IMR-90 (cell line): ENCODE data around the gene CDC20B. TPM values are rescaled to one million over a fixed set of nuclear protein-coding genes. Genes with fewer than 3 reads are reported as not detected.

ENCODE experiments used
- ATAC-seq: fragments of 200-7000 bp; cut with Tn5 transposase; 2 replicates; pipeline ENCODE4 v1.9.1; 2020; ENCODE audit warnings: low read depth, mild to moderate bottlenecking, moderate library complexity
- BruUV-seq: library from RNA; stranded (reverse); fragments of 400-500 nt; replicated peaks from 2 replicates; lab custom pipeline; 2021; lab: Mats Ljungman, UMichigan
- CTCF ChIA-PET: fragments of 300-600 bp; formaldehyde crosslinking; extraction: SDS; loops from one replicate; lab custom pipeline; 2021; ENCODE audit warnings: antibody characterized with exemption; lab: Yijun Ruan, JAX
- POLR2A ChIA-PET: fragments of 300-600 bp; sonication (Branson Sonifier 250); formaldehyde crosslinking; loops from one replicate; lab custom pipeline; 2022; ENCODE audit warnings: antibody characterized with exemption; ENCODE audit not compliant: unreplicated experiment; lab: Charles Lee
- DNase-seq: peaks from one replicate; pipeline ENCODE4 v3.0.0; 2013
- H2AFZ ChIP-seq: replicated peaks from 2 replicates; pipeline ENCODE3; 2013; ENCODE audit warnings: low read length, mild to moderate bottlenecking; ENCODE audit not compliant: poor library complexity
- H2AK5ac ChIP-seq: 2 replicates; pipeline ENCODE4 v1.6.1; 2013; ENCODE audit warnings: low read depth, low read length, inconsistent platforms
- H2AK9ac ChIP-seq: replicated peaks from 2 replicates; pipeline ENCODE3; 2013; ENCODE audit warnings: mild to moderate bottlenecking, low read depth, low read length, moderate library complexity; ENCODE audit not compliant: poor library complexity
- H2BK120ac ChIP-seq: 2 replicates; pipeline ENCODE4 v1.6.1; 2013; ENCODE audit warnings: low read depth, low read length, inconsistent platforms
- H2BK15ac ChIP-seq: 3 replicates; pipeline ENCODE4 v1.6.1; 2013; ENCODE audit warnings: low read depth, low read length, inconsistent platforms
- H2BK20ac ChIP-seq: 2 replicates; pipeline ENCODE4 v1.6.1; 2013; ENCODE audit warnings: low read depth, mild to moderate bottlenecking, inconsistent platforms, low read length, moderate library complexity
- H2BK5ac ChIP-seq: 2 replicates; pipeline ENCODE4 v1.6.1; 2013; ENCODE audit warnings: mild to moderate bottlenecking, low read depth, low read length, inconsistent platforms; ENCODE audit not compliant: poor library complexity, severe bottlenecking
- H3K14ac ChIP-seq: replicated peaks from 2 replicates; pipeline ENCODE4 v1.6.1; 2013; ENCODE audit warnings: low read depth, low read length, inconsistent platforms
- H3K18ac ChIP-seq: 2 replicates; pipeline ENCODE4 v1.6.1; 2013; ENCODE audit warnings: low read depth, low read length, control low read depth
- H3K23ac ChIP-seq: 2 replicates; pipeline ENCODE4 v1.6.1; 2013; ENCODE audit warnings: low read depth, low read length, inconsistent platforms
- H3K27ac ChIP-seq: 2 replicates; pipeline ENCODE4 v1.5.1; 2013; ENCODE audit warnings: mild to moderate bottlenecking, control low read depth, low read length; ENCODE audit not compliant: insufficient read depth
- H3K27me3 ChIP-seq: 2 replicates; pipeline ENCODE4 v1.6.1; 2013; ENCODE audit warnings: low read length; ENCODE audit not compliant: control insufficient read depth, insufficient read depth
- H3K36me3 ChIP-seq: 2 replicates; pipeline ENCODE4 v1.6.1; 2013; ENCODE audit warnings: low read length, mixed read lengths; ENCODE audit not compliant: control insufficient read depth, insufficient read depth
- H3K4ac ChIP-seq: 2 replicates; pipeline ENCODE4 v1.6.1; 2013; ENCODE audit warnings: low read depth, low read length, inconsistent platforms
- H3K4me1 ChIP-seq: 2 replicates; pipeline ENCODE4 v1.6.1; 2013; ENCODE audit warnings: low read length, mixed read lengths; ENCODE audit not compliant: control insufficient read depth, insufficient read depth
- H3K4me2 ChIP-seq: 2 replicates; pipeline ENCODE4 v1.6.1; 2013; ENCODE audit warnings: low read depth, mild to moderate bottlenecking, control low read depth, low read length, moderate library complexity
- H3K4me3 ChIP-seq: 2 replicates; pipeline ENCODE4 v1.5.1; 2013; ENCODE audit warnings: low read depth, mild to moderate bottlenecking, control low read depth, low read length, moderate library complexity; ENCODE audit not compliant: insufficient read depth
- H3K56ac ChIP-seq: 2 replicates; pipeline ENCODE4 v1.6.1; 2013; ENCODE audit warnings: low read length, inconsistent platforms; ENCODE audit not compliant: insufficient read depth; ENCODE audit errors: extremely low read depth
- H3K79me1 ChIP-seq, 2 experiments: 2 replicates each; pipeline ENCODE4 v1.6.1; 2013; ENCODE audit warnings: low read length in 2 of 2, inconsistent platforms in 1 of 2, low read depth in 1 of 2
- H3K9ac ChIP-seq: 2 replicates; pipeline ENCODE4 v1.6.1; 2013; ENCODE audit warnings: low read depth, low read length, control low read depth
- H3K9me1 ChIP-seq: 2 replicates; pipeline ENCODE4 v1.6.1; 2013; ENCODE audit warnings: low read length, inconsistent platforms; ENCODE audit not compliant: insufficient read depth
- H3K9me3 ChIP-seq: 2 replicates; pipeline ENCODE4 v1.6.1; 2013; ENCODE audit warnings: low read length; ENCODE audit not compliant: control insufficient read depth, insufficient read depth
- H4K20me1 ChIP-seq: 2 replicates; pipeline ENCODE4 v1.6.1; 2013; ENCODE audit warnings: low read length, inconsistent platforms; ENCODE audit not compliant: insufficient read depth
- H4K5ac ChIP-seq: 2 replicates; pipeline ENCODE4 v1.6.1; 2013; ENCODE audit warnings: mild to moderate bottlenecking, low read depth, low read length, control low read depth
- H4K8ac ChIP-seq, 2 experiments: 2 replicates each; pipeline ENCODE4 v1.6.1; 2013; ENCODE audit warnings: low read depth in 2 of 2, low read length in 2 of 2, control low read depth in 1 of 2, inconsistent platforms in 1 of 2
- H4K91ac ChIP-seq: 2 replicates; pipeline ENCODE4 v1.6.1; 2013; ENCODE audit warnings: low read depth, low read length, inconsistent platforms; ENCODE audit not compliant: insufficient read depth
- CHD1 ChIP-seq: IDR thresholded peaks from 2 replicates; pipeline ENCODE4 v1.6.1; 2012; ENCODE audit warnings: low read depth, low read length, improper control_type of control experiment
- MAZ ChIP-seq: IDR thresholded peaks from 2 replicates; pipeline ENCODE4 v1.6.1; 2012; ENCODE audit warnings: low read depth, mild to moderate bottlenecking, low read length, improper control_type of control experiment, moderate library complexity, borderline replicate concordance
- NFE2L2 ChIP-seq: fragments of 150-350 bp; IDR thresholded peaks from 2 replicates; pipeline ENCODE4 v1.6.1; 2016; ENCODE audit warnings: low read depth, mild to moderate bottlenecking, low read length
- RCOR1 ChIP-seq: IDR thresholded peaks from 2 replicates; pipeline ENCODE4 v1.6.1; 2012; ENCODE audit warnings: mild to moderate bottlenecking, low read length, improper control_type of control experiment; ENCODE audit not compliant: insufficient replicate concordance
- WGBS, 2 experiments: methylation state at CpG; one replicate each; pipeline versions ENCODE4 v1.1.5 to v1.1.7; 2013; ENCODE audit warnings: missing lambda C conversion rate in 2 of 2; ENCODE audit not compliant: insufficient read length in 1 of 2; ENCODE audit errors: extremely low coverage in 2 of 2; 5-methylcytosine and 5-hydroxymethylcytosine counted together
- dilution Hi-C: fragments of 300-500 bp; cut with HindIII; formaldehyde crosslinking; loops from one replicate; pipeline ENCODE4 v1.14.3; 2018; ENCODE audit warnings: low sequenced_read_pairs; ENCODE audit not compliant: unreplicated experiment
- in situ Hi-C: fragments of 300-500 bp; cut with MboI; formaldehyde crosslinking; loops from 3 replicates; pipeline ENCODE4 v1.14.3; 2019; ENCODE audit warnings: low sequenced_read_pairs, inconsistent platforms, mixed read lengths
- intact Hi-C: fragments of 100-400 bp; cut with micrococcal nuclease; formaldehyde crosslinking; loops from 2 replicates; pipeline ENCODE4 v1.10.0; 2022
- polyA plus RNA-seq, 3 experiments: library from polyadenylated mRNA; depleted of rRNA; stranded (reverse); fragments of >200 nt; gene quantifications; 2 replicates each; pipeline ENCODE4 v1.2.3, GENCODE V29; 2012; ENCODE audit warnings: low replicate concordance in 1 of 3
- total RNA-seq: library from RNA; depleted of rRNA; stranded (reverse); fragments of >200 nt; gene quantifications from 2 replicates; pipeline ENCODE4 v1.2.3, GENCODE V29; 2012
- TF ChIP-seq, protein P1 (sequence below): conservative IDR thresholded peaks from 2 replicates; pipeline ENCODE4 v1.5.1; 2012; ENCODE audit warnings: mild to moderate bottlenecking, low read depth, low read length, improper control_type of control experiment

The CDC20B gene
- total and polyA plus RNA-seq, 2 of the 4 experiments (the other 2 are of a cell fraction) = not detected

DNA sequence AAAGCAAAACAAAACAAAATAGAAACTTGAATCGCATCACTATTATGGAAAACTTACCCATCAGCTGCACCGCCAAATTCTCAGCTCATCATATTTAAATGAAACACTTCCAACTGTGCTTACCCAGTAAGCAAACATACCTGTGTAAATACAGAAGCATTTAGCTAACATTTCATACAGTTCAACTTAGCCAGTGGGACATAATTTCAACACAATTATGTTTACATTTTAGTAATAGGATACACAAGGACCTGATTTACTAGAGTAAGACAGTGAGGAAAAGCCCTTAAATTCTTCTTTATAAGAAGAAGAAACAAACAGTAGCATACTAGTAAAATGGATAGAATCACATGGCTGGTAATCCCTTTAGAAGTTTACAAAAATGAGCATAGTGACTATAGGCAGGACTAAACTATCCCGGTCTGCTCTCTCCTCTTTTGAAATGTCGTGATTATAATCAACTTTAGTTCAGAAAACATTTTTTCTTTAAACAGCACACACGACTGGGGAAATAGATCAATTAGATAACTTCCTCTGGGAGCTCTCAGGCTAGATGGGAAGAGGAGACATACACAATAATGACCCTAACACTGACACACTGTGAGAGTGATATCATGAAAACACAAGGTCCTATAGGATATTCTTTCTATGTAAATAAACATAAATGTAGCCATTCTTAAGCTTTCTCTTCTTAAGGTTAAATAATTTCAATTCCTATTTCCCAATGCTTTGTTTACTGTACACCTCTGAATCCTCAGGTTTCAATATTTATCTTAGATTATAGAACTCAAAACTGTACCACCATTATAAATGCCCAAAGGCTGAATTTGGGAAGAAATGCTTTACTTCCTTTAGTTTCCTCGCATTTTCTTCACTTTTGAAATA lies 15.9 kb upstream of the CDC20B start (continued):
- TF ChIP-seq MAZ = no peak
- no peak for TF ChIP-seq NFE2L2

DNA sequence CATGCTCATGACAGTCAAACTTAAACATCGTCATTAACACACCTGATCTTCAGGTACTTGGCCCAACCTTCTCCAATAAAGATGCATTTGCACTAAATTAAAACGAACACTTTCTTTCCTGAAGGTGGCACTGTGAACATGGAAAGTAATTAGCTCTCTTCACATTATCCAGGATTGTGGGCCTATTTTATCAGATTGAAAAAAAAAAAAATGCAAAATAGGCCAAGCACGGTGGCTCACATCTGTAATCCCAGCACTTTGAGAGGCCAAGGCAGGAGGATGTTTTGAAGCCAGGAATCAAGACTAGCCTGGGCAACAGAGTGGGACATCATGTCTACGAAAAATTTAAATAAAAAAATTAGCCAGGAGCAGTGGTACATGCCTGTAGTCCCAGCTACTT lies 14.4 kb upstream of the CDC20B start:
- H3K27ac ChIP-seq = no peak overlapping the region
- H2AK5ac ChIP-seq = no peak overlapping the region
- DNase-seq (no peak), ATAC-seq (no peak)
- no peaks in the 10 kb centered on the region for H3K36me3 ChIP-seq
- H3K14ac ChIP-seq = no peak overlapping the region
- in situ Hi-C loops (no loop called here), dilution Hi-C loops (no loop called here), intact Hi-C loops (no loop called here)
- H2BK5ac ChIP-seq = no peak overlapping the region
- H3K9me3 ChIP-seq = peaks cover 2% of the 10 kb centered on the region; the same call in 1 of the 2 replicates
- H3K4me1 ChIP-seq = no peaks in the 10 kb centered on the region
- H2AFZ ChIP-seq = no peak overlapping the region
- H2BK120ac ChIP-seq = no peak overlapping the region
- no peak overlapping the region for H3K4me3 ChIP-seq
- H2AK9ac ChIP-seq = no peak overlapping the region
- H4K5ac ChIP-seq = no peak overlapping the region
- H3K4ac ChIP-seq = no peak overlapping the region
- BruUV-seq = no TSS peak
- no peak overlapping the region for H3K18ac ChIP-seq
- H3K9me1 ChIP-seq = no peaks in the 10 kb centered on the region
- no peak overlapping the region for H4K8ac ChIP-seq
- POLR2A ChIA-PET = interaction anchor here (0.6 kb wide), 1 partner anchor 10 kb away, joined by 3 read pairs; no protein-coding TSS in a partner anchor
- WGBS, 2 experiments = no CpG with 5 or more reads among the region's 4 CpGs
- no peak overlapping the region for H3K56ac ChIP-seq
- H3K79me1 ChIP-seq = no peaks in the 10 kb centered on the region
- H3K27me3 ChIP-seq = peaks cover 41% of the 10 kb centered on the region
- no peak for TF ChIP-seq RCOR1
- TF ChIP-seq, protein P1, sequence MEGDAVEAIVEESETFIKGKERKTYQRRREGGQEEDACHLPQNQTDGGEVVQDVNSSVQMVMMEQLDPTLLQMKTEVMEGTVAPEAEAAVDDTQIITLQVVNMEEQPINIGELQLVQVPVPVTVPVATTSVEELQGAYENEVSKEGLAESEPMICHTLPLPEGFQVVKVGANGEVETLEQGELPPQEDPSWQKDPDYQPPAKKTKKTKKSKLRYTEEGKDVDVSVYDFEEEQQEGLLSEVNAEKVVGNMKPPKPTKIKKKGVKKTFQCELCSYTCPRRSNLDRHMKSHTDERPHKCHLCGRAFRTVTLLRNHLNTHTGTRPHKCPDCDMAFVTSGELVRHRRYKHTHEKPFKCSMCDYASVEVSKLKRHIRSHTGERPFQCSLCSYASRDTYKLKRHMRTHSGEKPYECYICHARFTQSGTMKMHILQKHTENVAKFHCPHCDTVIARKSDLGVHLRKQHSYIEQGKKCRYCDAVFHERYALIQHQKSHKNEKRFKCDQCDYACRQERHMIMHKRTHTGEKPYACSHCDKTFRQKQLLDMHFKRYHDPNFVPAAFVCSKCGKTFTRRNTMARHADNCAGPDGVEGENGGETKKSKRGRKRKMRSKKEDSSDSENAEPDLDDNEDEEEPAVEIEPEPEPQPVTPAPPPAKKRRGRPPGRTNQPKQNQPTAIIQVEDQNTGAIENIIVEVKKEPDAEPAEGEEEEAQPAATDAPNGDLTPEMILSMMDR = 0 out of 2 replicates have a peak, but pooled peaks have one; percentile 15
- TF ChIP-seq CHD1 = no peak
- H2BK15ac ChIP-seq = no peak overlapping the region
- H3K4me2 ChIP-seq = no peak overlapping the region
- no peak overlapping the region for H3K9ac ChIP-seq
- no peak overlapping the region for H3K23ac ChIP-seq
- H2BK20ac ChIP-seq = no peak overlapping the region
- CTCF ChIA-PET = interaction anchor here (1.5 kb wide), 1 partner anchor 13 kb away, joined by 3 read pairs; no protein-coding TSS in a partner anchor
- H4K20me1 ChIP-seq = no peaks in the 10 kb centered on the region
- no peak overlapping the region for H4K91ac ChIP-seq
